NCI-H748 (cell line): Measurements from ENCODE around the gene MLYCD.

ENCODE experiments used
- DNase-seq: peaks from one replicate; lab custom pipeline; 2025; ENCODE audit not compliant: unreplicated experiment; lab: John Stamatoyannopoulos, UW

Gene MLYCD

GRCh38 chr16:83968891-83969649 is 70.2 kb downstream of the MLYCD start:
- DNase-seq, result no peak

- peak; percentile 17 for DNase-seq
Measured at GRCh38 chr16:83969771-83970429, 71.0 kb downstream of the MLYCD start.

GRCh38 chr16:83970430-83970815 is 71.5 kb downstream of the MLYCD start:
- no peak for DNase-seq

GRCh38 chr16:83971165-83972130 is 72.5 kb downstream of the MLYCD start:
- DNase-seq, result peak; percentile 29

GRCh38 chr16:83972256-83973008 is 73.5 kb downstream of the MLYCD start:
- no peak for DNase-seq

- no peak for DNase-seq
Measured at GRCh38 chr16:83973077-83973476, 74.2 kb downstream of the MLYCD start.

- DNase-seq, result no peak
Measured at GRCh38 chr16:83973581-83974385, 74.9 kb downstream of the MLYCD start.

GRCh38 chr16:83974475-83974874 is 75.6 kb downstream of the MLYCD start:
- no peak for DNase-seq

GRCh38 chr16:83975590-83976260 is 76.8 kb downstream of the MLYCD start:
- no peak for DNase-seq
